GM18502 (cell line): ENCODE results near the gene AARS2.
"Not testable (repeated sequence)": the region's sequence is repeated elsewhere in the genome, so short reads cannot be mapped to it uniquely, and the experiment has no call there.

Experiments used
- ATAC-seq: cut with Tn5 transposase; IDR thresholded peaks from one replicate; pipeline ENCODE4 v1.9.1; 2021; ENCODE audit warnings: mild to moderate bottlenecking; ENCODE audit not compliant: unreplicated experiment, poor library complexity

The AARS2 gene

GRCh38 chr6:44333273-44333919, 20.2 kb upstream of the AARS2 start:
- no peak for ATAC-seq

- no peak for ATAC-seq
Measured at GRCh38 chr6:44332585-44332984, 19.4 kb upstream of the AARS2 start.

DNA sequence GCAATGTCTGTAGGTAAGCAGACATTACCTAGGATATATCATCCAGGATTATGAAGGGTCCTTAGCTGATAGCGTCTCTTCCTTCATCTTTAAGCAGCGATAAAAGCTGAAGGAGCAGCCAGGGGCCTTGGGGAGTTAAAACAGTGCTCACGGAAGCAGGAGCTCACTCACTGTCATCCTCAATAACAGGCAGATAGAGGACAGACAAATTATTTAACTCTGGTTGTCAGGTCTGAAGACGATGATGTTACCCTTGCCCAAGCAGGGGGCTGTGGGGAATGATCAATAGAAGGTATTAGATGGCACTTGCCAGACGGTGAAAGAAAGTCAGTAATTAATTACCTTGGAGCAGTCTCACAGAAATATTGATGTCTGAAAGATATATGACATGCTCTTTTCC, 16.7 kb upstream of the AARS2 start:
- no peak for ATAC-seq

DNA sequence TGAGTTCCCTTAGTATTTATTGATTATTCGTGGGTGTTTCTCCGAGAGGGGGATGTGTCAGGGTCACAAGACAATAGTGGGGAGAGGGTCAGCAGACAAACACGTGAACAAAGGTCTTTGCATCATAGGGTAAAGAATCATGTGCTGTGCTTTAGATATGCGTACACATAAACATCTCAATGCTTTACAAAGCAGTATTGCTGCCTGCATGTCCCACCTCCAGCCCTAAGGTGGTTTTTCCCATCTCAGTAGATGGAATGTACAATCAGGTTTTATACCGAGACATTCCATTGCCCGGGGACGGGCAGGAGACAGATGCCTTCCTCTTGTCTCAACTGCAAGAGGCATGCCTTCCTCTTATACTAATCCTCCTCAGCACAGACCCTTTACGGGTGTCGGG, 15.1 kb upstream of the AARS2 start:
- ATAC-seq: not testable (repeated sequence)

- no peak for ATAC-seq
Measured at GRCh38 chr6:44327760-44328159, 14.6 kb upstream of the AARS2 start.

- no peak for ATAC-seq
Measured at GRCh38 chr6:44327096-44327495, 13.9 kb upstream of the AARS2 start.

GRCh38 chr6:44321210-44321609, 8.1 kb upstream of the AARS2 start:
- ATAC-seq: no peak

GRCh38 chr6:44317136-44317631, 4.0 kb upstream of the AARS2 start:
- ATAC-seq: not testable (repeated sequence)

- ATAC-seq: no peak
Measured at GRCh38 chr6:44316481-44316880, 3.3 kb upstream of the AARS2 start.

GRCh38 chr6:44315951-44316350, 2.8 kb upstream of the AARS2 start:
- ATAC-seq: no peak

DNA sequence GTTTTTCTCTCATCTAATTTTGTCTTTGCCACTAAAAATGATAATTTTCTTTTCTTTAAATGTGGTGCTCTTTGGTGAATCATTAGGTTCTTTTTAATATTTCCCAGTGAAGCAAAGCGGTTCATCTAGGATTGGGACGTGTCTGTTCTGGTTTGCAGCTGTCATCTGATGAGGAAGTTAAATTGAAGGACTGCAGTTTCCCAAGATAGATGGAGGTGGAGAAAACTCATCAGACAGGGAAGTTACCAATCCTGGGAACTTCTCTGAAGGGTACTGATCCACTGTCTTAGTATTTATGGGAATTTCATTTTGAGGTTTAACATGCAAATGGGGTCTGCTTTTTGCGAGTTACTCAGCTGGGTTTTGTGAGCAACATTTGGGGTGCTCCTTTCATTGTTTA, 2.4 kb upstream of the AARS2 start:
- ATAC-seq: no peak

- not testable (repeated sequence) for ATAC-seq
Measured at GRCh38 chr6:44314657-44315056, 1.5 kb upstream of the AARS2 start.

- ATAC-seq: no peak
Measured at GRCh38 chr6:44311767-44312166, 1.4 kb downstream of the AARS2 start.

DNA sequence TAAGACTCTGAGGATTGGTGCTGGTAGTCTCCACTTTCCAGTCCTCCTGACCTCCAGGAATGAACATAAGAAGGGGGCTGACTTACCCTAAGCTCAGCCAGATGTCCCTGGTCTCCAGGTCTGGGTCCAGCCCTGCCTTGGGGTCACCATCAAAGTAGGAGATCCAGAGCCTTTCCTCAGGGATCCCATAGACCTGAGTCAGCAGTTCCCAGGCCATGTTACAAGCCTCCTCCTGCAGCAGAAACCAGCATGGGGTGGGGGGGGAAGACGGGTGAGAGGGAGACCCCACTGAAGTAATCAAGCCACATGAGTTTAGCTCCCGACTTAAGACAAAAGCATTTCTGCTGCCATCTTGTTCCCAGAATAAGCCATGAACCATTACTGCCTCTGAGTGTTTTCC, 1.8 kb downstream of the AARS2 start:
- ATAC-seq: no peak

DNA sequence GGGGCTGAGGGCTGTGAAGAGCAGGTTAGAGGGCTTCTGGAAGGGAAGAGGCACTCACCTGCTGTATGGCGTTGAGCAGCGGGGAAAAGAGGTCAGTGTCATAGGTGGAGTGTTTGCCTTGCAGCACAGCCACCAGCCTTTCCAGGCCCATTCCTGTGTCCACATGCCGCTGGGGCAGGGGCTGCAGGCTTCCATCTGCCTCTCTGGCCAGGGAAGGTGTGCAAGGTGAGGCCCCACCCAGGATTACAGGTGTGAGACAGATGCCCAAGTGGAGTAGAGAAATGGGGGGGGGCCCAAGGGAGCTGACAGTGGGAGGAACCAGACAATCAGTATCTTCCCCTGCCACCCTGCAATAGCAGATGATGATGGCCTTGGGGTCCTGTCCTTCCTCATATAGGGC, 2.9 kb downstream of the AARS2 start:
- no peak for ATAC-seq

- ATAC-seq: no peak
Measured at GRCh38 chr6:44309631-44310030, 3.5 kb downstream of the AARS2 start.

DNA sequence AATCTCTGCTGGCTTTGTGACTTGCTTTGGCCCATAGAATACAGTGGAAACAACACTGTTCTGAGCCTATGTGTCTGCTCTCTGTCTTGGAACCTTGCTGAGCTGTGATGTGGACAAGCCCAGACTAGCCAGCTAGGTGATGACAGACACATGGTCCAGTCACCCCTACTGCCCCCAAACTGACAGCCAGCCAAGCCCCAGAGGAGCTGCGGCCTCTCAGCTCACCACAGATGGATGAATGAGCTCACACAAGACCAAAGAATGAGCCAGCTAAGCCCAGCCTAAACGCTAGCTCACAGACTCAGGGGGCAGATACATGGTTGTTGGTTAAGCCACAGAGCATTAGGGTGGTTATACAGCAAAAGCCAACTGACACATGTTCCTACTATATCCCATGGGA, 4.1 kb downstream of the AARS2 start:
- ATAC-seq: no peak

GRCh38 chr6:44307217-44307616, 5.9 kb downstream of the AARS2 start:
- no peak for ATAC-seq

GRCh38 chr6:44306710-44307109, 6.4 kb downstream of the AARS2 start:
- ATAC-seq: no peak

- no peak for ATAC-seq
Measured at GRCh38 chr6:44305200-44305725, 7.9 kb downstream of the AARS2 start.

DNA sequence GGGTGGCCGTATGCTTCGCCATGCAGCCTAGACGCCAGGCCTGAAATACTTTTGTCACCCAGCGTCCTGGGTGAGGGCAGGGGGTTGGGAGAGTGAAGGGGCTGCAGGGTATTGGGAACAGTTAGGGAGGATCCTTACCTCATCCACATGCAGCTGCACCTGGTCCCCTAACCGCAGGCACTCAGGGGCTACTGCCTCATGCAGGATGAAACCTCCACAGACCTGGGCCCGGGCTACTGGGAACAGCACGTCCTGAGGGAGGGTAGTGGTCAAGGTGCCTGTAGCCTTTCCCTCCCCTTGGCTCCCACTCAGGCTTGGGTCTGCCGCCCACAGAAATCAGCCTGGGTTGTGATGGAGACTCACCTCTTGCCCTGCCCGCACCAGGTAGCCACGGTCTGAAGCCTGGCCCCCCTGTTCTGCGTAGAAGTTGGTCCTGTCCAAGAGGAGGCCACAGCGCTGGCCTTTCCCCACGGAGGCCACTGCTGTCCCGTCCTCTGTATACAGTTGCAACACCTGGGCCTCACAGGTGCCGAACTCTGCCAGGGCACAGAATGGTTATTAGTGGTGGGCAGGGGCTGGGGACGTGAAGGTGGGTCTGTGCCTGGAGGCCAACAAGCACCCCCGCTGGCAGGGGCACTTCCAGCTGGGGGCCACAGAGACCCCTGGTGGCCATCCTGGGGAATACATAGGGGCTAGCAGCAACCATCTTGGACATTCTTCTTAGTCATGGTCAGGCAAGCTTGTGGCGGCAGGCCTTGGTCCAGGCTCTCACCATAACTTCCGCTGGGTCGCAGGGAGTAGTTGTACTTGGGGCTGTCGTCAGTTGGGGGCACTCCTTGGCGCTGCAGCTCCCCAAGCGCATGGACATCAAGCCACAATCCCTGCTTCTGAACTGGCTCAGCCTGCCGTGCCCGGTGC, 8.6 kb downstream of the AARS2 start:
- no peak for ATAC-seq
